H1 (cell line): ENCODE results near the gene TCEA2. TPM values are rescaled to one million over a fixed set of nuclear protein-coding genes. Genes with fewer than 3 reads are reported as not detected.

Experiments used
- CEBPB ChIP-seq: IDR thresholded peaks from 2 replicates; pipeline ENCODE4 v1.6.1; 2012; ENCODE audit warnings: low read depth, low read length
- EGR1 ChIP-seq: IDR thresholded peaks from 2 replicates; pipeline ENCODE4 v1.6.1; 2011; ENCODE audit warnings: low read depth, low read length, borderline replicate concordance
- EZH2 ChIP-seq: fragments of 200-600 bp; sonication (generic); IDR thresholded peaks from 2 replicates; pipeline ENCODE4 v1.7.1; 2012; ENCODE audit warnings: low read depth, mild to moderate bottlenecking, moderate library complexity, low read length, inconsistent platforms; ENCODE audit not compliant: severe bottlenecking
- GTF2F1 ChIP-seq: IDR thresholded peaks from 2 replicates; pipeline ENCODE4 v1.6.1; 2012; ENCODE audit warnings: low read depth, low read length, improper control_type of control experiment, borderline replicate concordance
- HDAC6 ChIP-seq: IDR thresholded peaks from one replicate; pipeline ENCODE4 v1.7.1; 2012; ENCODE audit warnings: low read depth, mild to moderate bottlenecking, inconsistent platforms, low read length, moderate library complexity
- JUND ChIP-seq: IDR thresholded peaks from 2 replicates; pipeline ENCODE4 v1.6.1; 2011; ENCODE audit warnings: mild to moderate bottlenecking, improper control_type of control experiment, low read length
- NRF1 ChIP-seq: IDR thresholded peaks from 2 replicates; pipeline ENCODE4 v1.6.1; 2011; ENCODE audit warnings: mild to moderate bottlenecking, low read depth, low read length, improper control_type of control experiment
- POLR2AphosphoS5 ChIP-seq: IDR thresholded peaks from 2 replicates; pipeline ENCODE4 v1.6.1; 2011; ENCODE audit warnings: low read depth, low read length
- POU5F1 ChIP-seq: IDR thresholded peaks from 2 replicates; pipeline ENCODE4 v1.6.1; 2011; ENCODE audit warnings: low read depth, mild to moderate bottlenecking, low read length, moderate library complexity
- SP4 ChIP-seq: IDR thresholded peaks from 2 replicates; pipeline ENCODE4 v1.6.1; 2012; ENCODE audit warnings: low read length, inconsistent platforms
- TBP ChIP-seq: IDR thresholded peaks from 2 replicates; pipeline ENCODE4 v1.6.1; 2011; ENCODE audit warnings: low read depth, low read length, improper control_type of control experiment
- polyA plus RNA-seq, 7 experiments: library from polyadenylated mRNA; depleted of rRNA in 3 of 7; stranded (reverse) in 5 of 7; unstranded in 2 of 7; fragments of >200 nt in 5 of 7; fragments of 200-250 nt in 2 of 7; gene quantifications; 1 replicate in 5 of 7; 2 replicates in 1 of 7; 4 replicates in 1 of 7; pipeline versions ENCODE4 v1.2.1 to v1.2.3, GENCODE V29; 2011 to 2013; ENCODE audit warnings: missing spikeins in 2 of 7, mixed read lengths in 2 of 7
- total RNA-seq: library from RNA; stranded (reverse); fragmentation: NEBNext Ultra II Directional; extraction: Animal tissue kit (Norgen Biotek cat#: 25700); gene quantifications from 2 replicates; pipeline ENCODE4 v1.2.1, GENCODE V29; 2021
- TF ChIP-seq, protein P1 (sequence below): fragments of 300-600 bp; sonication (generic); IDR thresholded peaks from 2 replicates; pipeline ENCODE4 v1.7.1; 2012; ENCODE audit warnings: low read length, moderate library complexity, mild to moderate bottlenecking, inconsistent platforms; ENCODE audit not compliant: insufficient replicate concordance
- TF ChIP-seq, protein P2 (sequence below): IDR thresholded peaks from 2 replicates; pipeline ENCODE4 v1.6.1; 2011; ENCODE audit warnings: low read length, improper control_type of control experiment

TCEA2 gene
- total and polyA plus RNA-seq, 2 of the 8 experiments (the other 6 are each of a cell fraction or from before 2014, with no cell fraction given) = 41.4 to 42.3 TPM

DNA sequence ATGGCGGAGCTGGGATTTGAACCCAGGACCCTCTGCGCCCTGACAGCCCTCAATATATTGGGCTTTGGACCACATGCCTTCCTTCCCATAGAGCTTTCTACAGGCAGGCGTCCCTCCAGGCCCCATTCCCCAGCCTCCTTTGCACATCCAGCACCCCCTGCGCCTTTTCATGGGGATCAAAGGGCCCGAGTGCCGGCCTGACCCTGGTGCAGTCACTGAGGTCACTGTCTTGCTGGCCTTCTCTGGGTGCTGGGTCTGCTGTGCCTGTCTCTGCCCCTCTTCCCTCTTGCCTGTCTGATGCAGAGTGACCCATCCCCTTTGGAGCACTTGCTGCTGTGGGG is 18.6 kb downstream of the TCEA2 start (continued):
- TF ChIP-seq, protein P1, sequence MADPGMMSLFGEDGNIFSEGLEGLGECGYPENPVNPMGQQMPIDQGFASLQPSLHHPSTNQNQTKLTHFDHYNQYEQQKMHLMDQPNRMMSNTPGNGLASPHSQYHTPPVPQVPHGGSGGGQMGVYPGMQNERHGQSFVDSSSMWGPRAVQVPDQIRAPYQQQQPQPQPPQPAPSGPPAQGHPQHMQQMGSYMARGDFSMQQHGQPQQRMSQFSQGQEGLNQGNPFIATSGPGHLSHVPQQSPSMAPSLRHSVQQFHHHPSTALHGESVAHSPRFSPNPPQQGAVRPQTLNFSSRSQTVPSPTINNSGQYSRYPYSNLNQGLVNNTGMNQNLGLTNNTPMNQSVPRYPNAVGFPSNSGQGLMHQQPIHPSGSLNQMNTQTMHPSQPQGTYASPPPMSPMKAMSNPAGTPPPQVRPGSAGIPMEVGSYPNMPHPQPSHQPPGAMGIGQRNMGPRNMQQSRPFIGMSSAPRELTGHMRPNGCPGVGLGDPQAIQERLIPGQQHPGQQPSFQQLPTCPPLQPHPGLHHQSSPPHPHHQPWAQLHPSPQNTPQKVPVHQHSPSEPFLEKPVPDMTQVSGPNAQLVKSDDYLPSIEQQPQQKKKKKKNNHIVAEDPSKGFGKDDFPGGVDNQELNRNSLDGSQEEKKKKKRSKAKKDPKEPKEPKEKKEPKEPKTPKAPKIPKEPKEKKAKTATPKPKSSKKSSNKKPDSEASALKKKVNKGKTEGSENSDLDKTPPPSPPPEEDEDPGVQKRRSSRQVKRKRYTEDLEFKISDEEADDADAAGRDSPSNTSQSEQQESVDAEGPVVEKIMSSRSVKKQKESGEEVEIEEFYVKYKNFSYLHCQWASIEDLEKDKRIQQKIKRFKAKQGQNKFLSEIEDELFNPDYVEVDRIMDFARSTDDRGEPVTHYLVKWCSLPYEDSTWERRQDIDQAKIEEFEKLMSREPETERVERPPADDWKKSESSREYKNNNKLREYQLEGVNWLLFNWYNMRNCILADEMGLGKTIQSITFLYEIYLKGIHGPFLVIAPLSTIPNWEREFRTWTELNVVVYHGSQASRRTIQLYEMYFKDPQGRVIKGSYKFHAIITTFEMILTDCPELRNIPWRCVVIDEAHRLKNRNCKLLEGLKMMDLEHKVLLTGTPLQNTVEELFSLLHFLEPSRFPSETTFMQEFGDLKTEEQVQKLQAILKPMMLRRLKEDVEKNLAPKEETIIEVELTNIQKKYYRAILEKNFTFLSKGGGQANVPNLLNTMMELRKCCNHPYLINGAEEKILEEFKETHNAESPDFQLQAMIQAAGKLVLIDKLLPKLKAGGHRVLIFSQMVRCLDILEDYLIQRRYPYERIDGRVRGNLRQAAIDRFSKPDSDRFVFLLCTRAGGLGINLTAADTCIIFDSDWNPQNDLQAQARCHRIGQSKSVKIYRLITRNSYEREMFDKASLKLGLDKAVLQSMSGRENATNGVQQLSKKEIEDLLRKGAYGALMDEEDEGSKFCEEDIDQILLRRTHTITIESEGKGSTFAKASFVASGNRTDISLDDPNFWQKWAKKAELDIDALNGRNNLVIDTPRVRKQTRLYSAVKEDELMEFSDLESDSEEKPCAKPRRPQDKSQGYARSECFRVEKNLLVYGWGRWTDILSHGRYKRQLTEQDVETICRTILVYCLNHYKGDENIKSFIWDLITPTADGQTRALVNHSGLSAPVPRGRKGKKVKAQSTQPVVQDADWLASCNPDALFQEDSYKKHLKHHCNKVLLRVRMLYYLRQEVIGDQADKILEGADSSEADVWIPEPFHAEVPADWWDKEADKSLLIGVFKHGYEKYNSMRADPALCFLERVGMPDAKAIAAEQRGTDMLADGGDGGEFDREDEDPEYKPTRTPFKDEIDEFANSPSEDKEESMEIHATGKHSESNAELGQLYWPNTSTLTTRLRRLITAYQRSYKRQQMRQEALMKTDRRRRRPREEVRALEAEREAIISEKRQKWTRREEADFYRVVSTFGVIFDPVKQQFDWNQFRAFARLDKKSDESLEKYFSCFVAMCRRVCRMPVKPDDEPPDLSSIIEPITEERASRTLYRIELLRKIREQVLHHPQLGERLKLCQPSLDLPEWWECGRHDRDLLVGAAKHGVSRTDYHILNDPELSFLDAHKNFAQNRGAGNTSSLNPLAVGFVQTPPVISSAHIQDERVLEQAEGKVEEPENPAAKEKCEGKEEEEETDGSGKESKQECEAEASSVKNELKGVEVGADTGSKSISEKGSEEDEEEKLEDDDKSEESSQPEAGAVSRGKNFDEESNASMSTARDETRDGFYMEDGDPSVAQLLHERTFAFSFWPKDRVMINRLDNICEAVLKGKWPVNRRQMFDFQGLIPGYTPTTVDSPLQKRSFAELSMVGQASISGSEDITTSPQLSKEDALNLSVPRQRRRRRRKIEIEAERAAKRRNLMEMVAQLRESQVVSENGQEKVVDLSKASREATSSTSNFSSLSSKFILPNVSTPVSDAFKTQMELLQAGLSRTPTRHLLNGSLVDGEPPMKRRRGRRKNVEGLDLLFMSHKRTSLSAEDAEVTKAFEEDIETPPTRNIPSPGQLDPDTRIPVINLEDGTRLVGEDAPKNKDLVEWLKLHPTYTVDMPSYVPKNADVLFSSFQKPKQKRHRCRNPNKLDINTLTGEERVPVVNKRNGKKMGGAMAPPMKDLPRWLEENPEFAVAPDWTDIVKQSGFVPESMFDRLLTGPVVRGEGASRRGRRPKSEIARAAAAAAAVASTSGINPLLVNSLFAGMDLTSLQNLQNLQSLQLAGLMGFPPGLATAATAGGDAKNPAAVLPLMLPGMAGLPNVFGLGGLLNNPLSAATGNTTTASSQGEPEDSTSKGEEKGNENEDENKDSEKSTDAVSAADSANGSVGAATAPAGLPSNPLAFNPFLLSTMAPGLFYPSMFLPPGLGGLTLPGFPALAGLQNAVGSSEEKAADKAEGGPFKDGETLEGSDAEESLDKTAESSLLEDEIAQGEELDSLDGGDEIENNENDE = no peak
- TF ChIP-seq CEBPB (no peak), EZH2 (no peak), JUND (no peak), POU5F1 (no peak), TBP (no peak), POLR2AphosphoS5 (no peak), NRF1 (no peak), HDAC6 (no peak), SP4 (no peak), EGR1 (no peak), GTF2F1 (no peak)
- TF ChIP-seq, protein P2, sequence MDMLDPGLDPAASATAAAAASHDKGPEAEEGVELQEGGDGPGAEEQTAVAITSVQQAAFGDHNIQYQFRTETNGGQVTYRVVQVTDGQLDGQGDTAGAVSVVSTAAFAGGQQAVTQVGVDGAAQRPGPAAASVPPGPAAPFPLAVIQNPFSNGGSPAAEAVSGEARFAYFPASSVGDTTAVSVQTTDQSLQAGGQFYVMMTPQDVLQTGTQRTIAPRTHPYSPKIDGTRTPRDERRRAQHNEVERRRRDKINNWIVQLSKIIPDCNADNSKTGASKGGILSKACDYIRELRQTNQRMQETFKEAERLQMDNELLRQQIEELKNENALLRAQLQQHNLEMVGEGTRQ = no peak
